IPS-NIHi11 (cell line): ENCODE data around the gene CNR2.
"Not testable (repeated sequence)": the region's sequence is repeated elsewhere in the genome, so short reads cannot be mapped to it uniquely, and the experiment has no call there.

Experiments
- DNase-seq: peaks from one replicate; pipeline ENCODE4 v3.0.0; 2012; ENCODE audit warnings: mixed read lengths, low spot score

The CNR2 gene

GRCh38 chr1:23885222-23885621, 27.9 kb downstream of the CNR2 start:
- DNase-seq: no peak

GRCh38 chr1:23882746-23883145, 30.4 kb downstream of the CNR2 start:
- no peak for DNase-seq

- no peak for DNase-seq
Observed at GRCh38 chr1:23879809-23880208, 33.4 kb downstream of the CNR2 start.

- no peak for DNase-seq
Observed at GRCh38 chr1:23878668-23879067, 34.5 kb downstream of the CNR2 start.

GRCh38 chr1:23875382-23875781, 37.8 kb downstream of the CNR2 start:
- no peak for DNase-seq

GRCh38 chr1:23872421-23872820, 40.7 kb downstream of the CNR2 start:
- no peak for DNase-seq

GRCh38 chr1:23869051-23869450, 44.1 kb downstream of the CNR2 start:
- DNase-seq: no peak

- peak; percentile 21 for DNase-seq
Observed at GRCh38 chr1:23868557-23869016, 44.6 kb downstream of the CNR2 start.

- peak; percentile 100 for DNase-seq
Observed at GRCh38 chr1:23867895-23868556, 45.1 kb downstream of the CNR2 start, which contains the start of gene FUCA1. TSS of gene FUCA1 (minus strand) at chr1:23868290. CDS start at chr1:23868286, 4 bp downstream.

GRCh38 chr1:23867542-23867894, 45.6 kb downstream of the CNR2 start:
- no peak for DNase-seq

- DNase-seq: no peak
Observed at GRCh38 chr1:23865543-23865930, 47.6 kb downstream of the CNR2 start.

GRCh38 chr1:23864801-23865542, 48.2 kb downstream of the CNR2 start:
- no peak for DNase-seq

GRCh38 chr1:23862640-23863039, 50.5 kb downstream of the CNR2 start:
- DNase-seq: no peak

- DNase-seq: no peak
Observed at GRCh38 chr1:23854568-23854967, 58.6 kb downstream of the CNR2 start.

- not testable (repeated sequence) for DNase-seq
Observed at GRCh38 chr1:23853124-23853523, 60.0 kb downstream of the CNR2 start.

- not testable (repeated sequence) for DNase-seq
Observed at GRCh38 chr1:23851406-23851805, 61.8 kb downstream of the CNR2 start.

- no peak for DNase-seq
Observed at GRCh38 chr1:23848673-23849616, 64.2 kb downstream of the CNR2 start.

- not testable (repeated sequence) for DNase-seq
Observed at GRCh38 chr1:23847482-23848095, 65.6 kb downstream of the CNR2 start.

- no peak for DNase-seq
Observed at GRCh38 chr1:23845163-23845562, 68.0 kb downstream of the CNR2 start.

GRCh38 chr1:23843644-23844043, 69.5 kb downstream of the CNR2 start:
- DNase-seq: no peak

GRCh38 chr1:23838401-23838866, 74.7 kb downstream of the CNR2 start:
- DNase-seq: peak; percentile 86

GRCh38 chr1:23837908-23838307, 75.3 kb downstream of the CNR2 start:
- no peak for DNase-seq
